Effector CD4-positive, alpha-beta T cell (primary cell): ENCODE data around the gene IGF2BP2.
"Not testable (repeated sequence)": the region's sequence is repeated elsewhere in the genome, so short reads cannot be mapped to it uniquely, and the experiment has no call there.

ENCODE experiments used
- DNase-seq: peaks from one replicate; pipeline ENCODE4 v3.0.0-alpha.2; 2020

Gene IGF2BP2

DNA sequence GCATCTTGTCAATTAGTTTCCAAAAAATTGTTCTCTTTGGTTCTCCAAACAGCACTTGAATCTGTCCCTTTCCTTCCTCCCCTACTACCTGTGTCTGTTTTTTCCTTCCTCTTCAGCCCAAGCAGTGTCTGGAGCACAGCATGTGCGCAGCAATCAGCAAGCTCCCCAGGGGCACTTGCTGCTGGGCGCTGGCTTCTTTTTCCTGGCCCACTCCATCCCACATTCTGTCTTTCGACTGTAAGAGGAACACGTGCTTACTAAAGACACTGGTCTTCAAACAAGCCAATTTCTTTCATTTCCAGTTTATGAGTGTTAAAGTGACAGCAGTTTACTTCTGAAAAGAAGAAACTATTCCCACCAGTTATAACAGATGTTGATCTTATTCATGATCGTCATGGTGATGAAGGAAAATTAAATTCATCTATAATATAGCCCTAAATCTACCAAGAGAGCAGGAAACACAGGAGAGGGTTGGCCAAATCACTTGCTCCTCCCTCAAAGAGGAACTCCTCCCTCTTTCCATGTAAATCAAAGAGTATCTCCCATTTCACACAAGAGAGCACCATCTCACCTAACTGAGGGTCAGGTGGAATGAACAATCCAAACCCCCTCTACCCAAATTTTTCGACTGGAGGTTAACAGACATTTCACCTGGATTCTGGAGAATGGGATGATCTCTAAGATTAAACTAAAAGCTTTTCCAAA lies 115.4 kb downstream of the IGF2BP2 start:
- no peak for DNase-seq

DNA sequence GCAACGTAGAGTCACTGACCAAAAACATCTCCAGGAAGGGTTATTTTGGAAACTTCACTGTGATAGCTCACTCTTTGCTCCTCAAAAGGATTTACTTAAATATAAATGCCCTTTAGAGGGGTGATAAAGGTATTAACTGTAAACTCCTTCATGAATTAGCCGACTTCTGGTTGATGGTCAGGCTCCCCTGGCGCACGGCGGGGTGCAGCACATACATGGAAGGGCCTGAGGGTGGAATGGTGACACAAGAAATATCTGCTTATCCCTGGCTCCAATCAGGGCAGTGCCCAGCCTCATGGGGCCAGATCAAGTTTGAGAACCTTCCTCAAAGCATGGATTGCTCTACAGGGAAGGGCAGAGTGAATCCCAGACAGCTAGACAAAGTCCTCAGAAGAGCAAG lies 116.5 kb downstream of the IGF2BP2 start:
- no peak for DNase-seq

DNA sequence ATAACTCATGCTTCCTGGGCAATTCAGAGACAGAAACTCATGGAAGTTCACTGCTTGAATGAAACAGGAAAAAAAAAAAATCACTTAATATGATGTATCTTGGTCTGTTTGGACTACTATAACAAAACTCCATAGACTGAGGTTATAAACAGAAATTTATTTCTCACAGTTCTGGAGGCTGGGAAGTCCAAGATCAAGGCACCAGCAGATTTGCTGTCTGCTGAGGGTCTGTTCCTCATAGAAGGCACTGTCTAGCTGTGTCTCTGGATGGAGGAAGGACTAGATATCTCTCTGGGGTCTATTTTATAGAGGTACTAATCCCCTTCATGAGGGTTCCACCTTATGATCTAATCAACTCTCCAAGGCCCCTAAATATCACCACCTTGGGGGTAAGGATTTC lies 119.3 kb downstream of the IGF2BP2 start:
- no peak for DNase-seq

DNA sequence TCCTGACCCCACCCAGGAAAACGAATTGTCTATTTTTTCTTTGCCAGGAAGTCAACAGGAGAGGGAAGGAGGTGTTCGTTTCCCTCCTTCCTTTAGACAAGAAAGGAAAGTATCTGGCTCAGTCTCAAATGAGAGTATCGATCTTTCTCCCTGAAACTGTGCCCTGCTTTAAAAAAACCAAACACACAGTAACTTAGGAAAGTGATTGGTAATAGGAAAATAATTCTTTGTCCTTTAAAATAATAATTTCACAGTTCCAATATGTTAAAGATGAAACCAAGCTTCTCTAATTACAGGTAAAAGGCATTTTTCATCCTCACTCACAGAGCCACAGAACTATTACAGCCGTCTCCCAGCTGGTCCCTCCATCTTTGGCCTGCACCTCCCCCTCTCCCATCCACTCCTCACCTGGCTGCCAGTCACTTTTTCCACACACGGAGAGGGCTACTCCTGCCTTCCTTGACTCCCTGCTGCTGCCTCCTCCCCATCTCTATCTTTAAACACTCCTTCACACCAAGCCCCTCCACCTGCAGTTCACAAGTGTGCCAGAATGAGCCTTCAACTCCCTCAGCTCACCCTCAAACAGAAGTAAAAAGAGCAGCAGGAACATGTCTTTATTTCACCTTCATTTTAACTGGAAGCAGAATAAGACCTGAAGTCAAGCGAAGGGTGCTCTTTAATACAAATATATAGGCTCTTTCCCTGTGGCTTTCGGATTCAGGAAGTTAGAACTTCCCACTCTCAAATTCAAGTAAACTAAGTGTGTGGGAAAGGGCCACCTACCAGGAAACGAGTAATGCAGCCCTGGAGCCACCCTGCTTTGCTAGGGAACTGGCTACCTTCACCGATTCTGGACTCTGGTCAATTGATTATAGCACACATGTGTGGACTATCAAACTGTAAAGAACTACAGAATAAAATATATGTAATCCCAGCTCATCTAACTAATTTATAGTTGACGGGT lies 122.3 kb downstream of the IGF2BP2 start:
- DNase-seq: no peak

DNA sequence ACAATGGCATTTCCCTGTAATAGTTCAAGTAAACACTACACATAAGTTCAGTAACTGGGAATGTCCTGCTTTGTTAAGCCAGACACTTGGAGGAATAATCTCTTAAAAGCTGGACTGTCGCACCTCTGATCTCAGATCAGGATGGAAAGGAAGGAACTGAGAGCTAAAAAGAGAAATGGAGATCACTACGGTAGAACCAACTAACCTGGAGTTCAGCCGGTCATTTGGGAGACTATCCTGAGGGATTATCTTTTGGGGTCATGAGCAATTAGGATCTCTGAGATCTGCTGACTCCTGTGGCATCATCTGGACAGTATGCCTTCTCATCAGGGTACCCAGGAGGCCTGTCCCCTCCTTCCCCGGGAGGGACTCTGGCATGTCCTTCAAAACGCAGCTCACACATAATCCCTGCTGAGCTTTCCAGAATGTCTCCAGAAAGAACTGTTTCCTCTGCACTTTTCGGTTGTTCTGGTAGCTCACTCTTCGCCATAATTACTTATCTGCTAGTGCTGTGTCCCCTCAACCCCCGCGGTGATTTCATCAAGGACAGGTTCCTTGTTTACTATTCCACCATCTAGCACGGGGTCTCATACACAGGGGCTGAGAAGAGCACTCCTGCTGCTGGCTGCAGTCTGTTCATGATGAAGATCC lies 123.1 kb downstream of the IGF2BP2 start:
- DNase-seq: no peak

DNA sequence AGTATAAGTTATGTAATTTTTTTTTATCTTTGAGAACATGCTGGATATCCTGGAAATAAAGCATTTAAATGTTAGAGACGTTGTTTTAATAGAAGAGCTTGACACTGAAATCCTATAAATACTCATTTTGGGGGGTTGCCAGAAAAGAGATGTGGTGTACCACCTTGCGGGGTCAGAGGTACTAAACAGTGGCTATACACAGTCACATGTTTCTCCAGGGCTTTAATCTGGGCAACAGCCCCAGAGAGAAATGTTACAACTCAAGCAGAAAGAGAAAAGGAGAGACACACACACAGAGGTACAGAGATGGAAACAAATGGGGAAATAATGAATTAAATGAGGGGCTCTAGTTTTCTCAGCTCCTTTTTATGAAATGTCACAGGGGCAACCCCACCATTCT lies 124.9 kb downstream of the IGF2BP2 start:
- DNase-seq: no peak

DNA sequence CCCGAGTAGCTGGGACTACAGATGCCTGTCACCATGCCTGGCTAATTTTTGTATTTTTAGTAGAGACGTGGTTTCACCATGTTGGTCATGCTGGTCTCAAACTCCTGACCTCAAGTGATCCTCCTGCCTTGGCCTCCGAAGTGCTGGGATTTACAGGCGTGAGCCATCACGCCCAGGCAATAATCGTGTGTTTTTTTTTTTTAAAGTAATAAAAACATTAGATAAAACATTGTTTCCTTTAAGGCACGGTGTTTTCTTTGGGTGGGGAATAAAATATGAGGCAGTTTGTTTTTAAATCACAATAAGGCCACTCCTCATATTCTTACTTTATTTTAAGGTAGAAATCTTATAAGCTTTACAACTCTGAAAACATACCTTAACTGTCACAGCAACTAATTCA lies 127.6 kb downstream of the IGF2BP2 start:
- not testable (repeated sequence) for DNase-seq

DNA sequence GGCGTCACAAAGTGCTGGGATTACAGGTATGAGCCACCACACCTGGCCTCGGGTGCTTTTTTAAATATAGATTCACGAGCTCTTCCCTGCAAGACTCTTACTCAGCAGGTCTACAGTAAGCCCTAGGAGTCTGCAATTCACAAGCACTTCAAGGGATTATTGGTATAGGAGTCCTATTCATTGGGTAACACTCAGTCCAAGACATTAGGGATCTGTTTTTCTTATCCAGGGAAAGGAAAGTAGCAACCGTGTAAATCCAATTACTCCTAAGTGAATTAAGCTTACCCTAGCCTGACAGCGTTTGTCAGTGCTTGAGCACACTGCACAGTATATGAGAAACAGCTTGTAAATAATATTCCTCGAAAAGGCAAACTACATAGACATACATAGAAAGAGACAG lies 128.8 kb downstream of the IGF2BP2 start:
- DNase-seq: no peak

DNA sequence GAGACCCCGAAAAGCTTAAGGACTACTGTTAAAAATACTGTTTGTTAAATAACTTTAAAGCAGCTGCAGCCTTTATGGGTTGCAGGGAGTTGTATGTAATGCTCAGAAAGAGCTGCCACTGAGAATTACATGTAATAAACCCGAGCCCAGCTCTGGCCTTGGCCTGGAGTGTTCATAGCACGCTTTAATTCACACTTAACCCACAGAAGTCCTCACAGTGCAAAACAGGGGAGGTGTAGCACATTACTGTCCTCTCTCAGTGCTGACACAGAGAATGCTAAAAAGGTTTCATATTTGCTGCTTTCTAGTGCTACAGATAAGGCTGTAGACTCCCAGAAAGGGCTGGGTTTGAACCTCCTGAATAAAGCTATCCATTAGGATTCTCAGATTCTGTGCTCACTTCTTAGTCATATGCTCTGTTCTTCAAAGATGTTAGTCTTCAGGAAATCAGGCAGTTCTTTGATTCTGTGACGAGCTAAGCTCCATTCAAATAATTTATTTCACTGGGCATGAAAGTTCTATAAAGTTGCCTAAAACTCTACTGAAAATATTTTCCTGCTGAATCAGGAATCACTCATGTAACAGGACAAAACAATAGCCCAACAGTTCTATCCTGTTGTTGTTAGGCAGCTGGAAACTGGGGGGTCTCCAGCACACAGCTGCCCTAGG lies 130.7 kb downstream of the IGF2BP2 start:
- no peak for DNase-seq

DNA sequence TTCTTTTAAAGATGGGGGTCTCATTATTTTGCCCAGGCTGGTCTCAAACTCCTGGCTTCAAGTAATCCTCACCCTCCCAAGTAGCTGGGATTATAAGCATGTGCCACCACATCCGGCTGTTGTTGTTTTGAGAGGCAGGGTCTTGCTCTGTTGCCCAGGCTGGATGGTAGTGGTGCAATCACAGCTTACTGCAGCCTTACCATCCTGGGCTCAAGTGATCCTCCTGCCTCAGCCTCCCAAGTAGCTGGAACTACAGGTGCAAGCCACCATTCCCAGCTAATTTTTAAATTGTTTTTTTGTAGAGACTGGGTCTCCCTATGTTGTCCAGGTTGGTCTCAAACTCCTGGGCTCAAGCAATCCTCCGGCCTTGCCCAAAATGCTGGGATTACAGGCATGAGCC lies 133.2 kb downstream of the IGF2BP2 start:
- no peak for DNase-seq

DNA sequence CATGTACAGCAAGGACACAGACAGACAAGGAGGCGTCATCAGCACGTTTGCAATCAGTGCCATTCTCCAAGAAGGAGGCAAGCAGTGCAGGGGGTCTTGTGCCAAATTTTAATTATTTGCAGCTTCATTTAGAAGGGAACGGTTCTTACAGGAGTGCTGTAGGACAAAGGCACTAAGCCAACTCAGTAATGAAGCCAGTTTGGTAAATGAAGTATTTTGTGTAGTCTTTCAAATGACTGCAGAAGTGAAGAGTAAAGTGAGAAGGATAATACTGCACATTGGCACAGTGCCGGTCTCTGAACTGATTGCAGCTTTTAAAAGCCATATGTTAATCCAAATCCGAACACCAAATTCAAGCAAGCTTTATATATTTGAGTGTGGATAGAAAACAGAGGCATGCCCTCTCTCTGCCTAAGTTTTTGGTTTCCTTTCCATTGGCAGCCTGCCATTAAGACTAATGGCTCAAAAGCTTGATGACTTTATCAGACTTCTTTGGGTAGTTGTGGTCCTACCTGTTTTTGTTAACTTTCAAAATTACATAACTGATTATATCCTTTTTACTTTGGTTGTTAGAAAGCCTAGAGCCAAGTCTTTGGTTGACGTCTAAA lies 137.5 kb downstream of the IGF2BP2 start:
- DNase-seq: no peak

DNA sequence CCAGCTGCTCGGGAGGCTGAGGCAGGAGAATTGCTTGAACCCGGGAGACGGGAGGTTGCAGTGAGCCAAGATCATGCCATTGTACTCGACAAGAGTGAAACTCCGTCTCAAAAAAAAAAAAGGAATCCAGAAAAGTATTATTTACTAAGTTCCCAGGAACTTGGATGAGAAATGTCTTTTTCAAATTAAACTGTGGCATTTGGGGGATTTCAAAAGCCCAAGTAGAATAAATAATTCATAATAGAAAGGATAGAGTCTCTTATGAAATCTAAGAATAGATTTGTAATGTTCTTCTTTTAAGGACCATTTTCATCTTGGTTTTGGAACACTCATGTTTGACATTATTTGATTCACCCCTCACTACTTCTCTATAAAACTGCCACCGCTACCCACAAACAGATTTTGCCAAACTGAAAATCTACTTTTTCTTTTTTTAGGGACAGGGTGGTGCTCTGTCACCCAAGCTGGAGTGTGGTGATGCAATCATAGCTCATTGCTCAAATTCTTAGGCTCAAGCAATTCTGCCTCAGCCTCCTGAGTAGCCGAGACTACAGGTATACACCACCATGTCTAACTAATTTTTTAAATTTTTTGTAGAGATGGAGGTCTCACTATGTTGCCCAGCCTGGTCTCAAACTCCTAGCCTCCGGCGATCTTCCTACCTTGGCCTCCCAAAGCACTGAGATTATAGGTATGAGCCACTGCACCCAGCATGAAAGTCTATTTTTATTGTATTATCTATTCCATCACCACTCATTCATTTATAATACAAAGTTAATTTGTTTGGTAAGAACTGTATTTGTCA lies 139.4 kb downstream of the IGF2BP2 start:
- DNase-seq: no peak

DNA sequence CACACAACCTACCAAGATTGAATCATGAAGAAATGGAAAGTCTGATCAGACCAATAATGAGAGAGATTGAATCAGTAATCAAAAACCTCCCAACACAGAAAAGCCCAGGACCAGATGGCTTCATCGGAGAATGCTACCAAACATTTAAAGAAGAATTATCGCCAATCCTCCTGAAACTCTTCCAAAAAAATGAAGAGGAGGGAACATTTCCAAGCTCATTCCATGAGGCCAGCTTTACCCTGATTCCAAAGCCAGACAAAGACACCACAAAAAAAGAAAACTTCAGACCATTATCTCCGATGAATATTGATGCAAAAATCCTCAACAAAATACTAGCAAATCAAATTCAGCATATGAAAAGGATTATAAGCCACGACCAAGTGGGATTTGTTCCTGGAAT lies 144.6 kb downstream of the IGF2BP2 start:
- no peak for DNase-seq

DNA sequence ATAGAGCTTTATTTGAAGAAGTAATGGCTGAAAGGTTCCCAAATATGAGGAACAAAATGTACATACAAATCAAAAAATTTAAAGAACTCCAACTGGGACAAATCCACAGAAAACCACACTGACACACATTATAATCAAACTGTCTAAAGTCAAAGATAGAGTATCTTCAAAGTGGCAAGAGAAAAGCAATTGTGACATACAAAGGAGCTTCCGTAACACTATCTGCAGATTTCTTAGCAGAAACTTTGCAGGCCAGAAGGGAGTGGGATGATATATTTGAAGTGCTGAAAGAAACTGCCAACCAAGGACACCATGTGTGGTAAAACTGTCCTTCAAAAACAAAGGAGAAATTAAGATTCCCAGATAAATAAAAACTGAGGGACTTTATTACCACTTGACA lies 146.8 kb downstream of the IGF2BP2 start:
- DNase-seq: no peak

DNA sequence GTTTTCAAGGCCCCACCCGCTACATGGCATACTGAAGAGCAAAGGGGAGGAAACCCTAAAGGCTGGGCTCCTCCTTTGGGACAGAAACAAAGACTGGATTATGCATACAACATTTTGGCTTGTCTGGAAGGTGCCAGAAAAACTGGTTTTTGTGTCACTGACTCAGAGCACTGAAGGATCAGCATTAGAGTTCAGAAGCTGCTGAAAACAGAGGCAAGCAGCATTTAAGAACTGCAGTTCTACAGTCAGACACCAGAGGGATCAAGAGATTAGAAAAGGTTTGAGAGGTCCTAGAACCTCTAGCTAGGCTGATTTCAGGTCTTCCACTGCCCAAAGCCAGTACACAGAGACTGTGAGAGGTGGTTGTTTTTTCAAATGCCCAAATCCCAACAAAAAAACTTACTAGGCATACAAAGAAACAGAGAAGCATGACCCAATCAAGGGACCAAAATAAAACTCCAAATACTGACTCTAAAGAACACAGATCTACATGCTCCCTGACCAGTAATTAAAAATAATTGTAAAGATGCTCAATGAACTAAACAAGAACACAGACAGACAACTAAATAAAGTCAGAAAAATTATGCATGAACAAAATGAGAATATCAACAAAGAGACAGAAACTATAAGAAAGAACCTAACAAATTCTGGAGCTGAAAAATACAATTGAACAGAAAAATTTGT lies 147.6 kb downstream of the IGF2BP2 start:
- no peak for DNase-seq

DNA sequence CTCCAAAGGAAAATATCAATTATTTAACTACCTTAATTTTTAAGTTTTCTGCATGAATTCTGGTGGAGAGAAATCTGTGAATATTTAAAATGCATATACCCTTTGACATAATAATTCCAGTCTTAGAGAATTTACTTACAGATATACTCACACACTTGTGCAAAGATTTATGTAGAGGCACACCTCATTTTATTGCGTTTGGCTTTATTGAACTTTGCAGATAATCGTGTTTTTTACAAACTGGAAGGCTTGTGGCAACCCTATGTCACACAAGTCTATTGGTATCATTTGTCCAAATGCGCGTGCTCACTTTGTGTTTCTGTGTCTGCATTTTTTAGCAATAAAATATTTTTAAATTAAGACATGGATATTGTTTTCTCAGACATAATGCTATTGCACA lies 157.3 kb downstream of the IGF2BP2 start:
- no peak for DNase-seq

DNA sequence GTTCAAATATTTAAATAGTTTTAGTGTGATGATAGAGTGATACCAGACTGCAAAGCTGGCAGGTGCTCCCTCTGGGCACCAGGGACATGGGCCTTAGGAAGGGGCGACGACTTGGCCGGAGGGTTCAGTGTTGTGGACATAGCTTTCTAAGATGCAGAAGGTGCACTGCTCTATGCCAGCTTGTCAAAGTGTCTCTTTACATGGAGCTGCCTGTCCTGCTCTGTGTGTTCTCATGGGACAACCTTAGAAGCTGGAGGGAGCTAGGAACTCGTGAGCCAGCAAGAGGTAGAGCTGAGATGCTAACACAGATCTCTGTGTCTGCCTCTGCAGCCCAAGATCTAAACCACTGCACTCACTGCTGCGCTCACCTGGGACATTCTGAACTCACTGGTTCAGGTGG lies 160.9 kb downstream of the IGF2BP2 start:
- no peak for DNase-seq

DNA sequence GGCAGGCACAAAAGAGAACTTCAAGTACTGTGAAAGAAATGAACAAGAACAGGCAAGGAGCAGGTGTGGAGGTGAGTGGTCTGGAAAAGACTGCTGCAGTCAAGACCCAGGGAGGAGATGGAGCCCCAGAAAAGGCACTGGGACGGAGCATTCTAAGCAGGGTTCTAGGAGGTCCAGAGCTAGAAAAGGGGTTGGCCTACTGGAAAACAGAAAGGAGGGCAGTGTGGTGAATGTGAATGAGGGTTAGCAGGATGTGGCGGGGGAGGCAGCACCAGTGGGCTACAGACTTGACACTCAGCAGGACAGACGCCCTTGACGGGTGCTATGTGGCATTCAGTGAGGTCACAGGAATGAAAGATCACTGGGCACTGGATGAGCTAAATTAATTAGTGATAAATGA lies 163.1 kb downstream of the IGF2BP2 start:
- DNase-seq: no peak

DNA sequence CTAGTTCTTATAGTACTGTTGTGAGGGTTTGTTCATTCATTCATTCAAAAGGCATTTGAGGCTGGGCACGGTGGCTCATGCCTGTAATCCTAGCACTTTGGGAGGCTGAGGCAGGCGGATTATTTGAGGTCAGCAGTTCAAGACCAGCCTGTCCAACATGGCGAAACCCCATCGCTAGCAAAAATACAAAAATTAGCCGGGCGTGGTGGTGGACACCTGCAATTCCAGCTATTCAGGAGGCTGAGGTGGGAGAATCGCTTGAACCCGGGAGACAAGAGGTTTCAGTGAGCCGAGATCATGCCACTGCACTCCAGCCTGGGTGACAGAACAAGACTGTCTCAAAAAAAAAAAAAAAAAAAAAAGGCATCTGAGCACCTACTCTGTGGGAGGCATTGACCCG lies 163.5 kb downstream of the IGF2BP2 start:
- not testable (repeated sequence) for DNase-seq

DNA sequence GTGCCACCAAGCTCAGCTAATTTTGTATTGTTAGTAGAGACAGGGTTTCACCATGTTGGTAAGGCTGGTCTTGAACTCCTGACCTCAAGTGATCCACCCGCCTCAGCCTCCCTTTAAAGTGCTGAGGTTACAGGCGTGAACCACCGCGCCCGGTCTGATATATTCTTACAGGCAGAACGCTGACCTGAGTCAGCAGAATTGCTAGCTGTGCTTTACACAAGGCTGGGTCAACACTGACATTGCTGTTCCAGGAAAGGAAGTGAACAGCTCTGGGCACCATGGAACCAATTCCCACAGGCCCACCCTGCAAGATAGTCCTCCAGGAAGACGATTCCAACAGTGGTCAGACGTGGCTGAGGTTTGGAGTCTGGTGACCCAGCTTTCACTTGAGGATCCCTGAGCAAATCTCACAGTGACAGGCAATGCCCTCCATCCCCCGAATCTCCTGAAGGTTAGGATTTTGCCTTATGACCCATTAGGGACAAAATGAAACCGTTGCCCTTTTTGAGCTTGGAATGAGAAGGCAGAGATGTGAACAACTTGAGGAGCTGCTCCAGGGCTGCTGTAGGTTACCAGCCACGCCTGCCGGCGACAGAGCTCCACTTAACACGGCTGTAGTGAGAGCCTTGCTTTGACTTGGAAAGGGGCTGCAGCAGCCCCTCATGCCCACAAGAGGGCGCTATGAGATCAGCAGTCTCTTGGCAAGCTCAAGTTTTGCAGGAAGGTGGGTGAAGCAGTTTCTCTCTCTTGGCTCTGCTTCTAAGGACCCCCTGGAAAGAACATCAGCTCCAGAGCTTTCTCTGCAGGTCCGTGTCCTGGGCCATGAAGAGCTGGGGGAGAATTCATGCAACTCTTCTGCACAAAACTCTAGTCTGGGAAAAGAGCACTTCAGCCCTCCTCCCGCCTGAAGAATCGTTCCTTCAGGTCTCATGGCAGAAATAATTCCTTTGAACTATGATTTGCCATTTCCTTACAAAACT lies 164.6 kb downstream of the IGF2BP2 start:
- DNase-seq: peak; percentile 34
